VCaP (cell line): ENCODE data around the gene FABP7.

Source experiments
- H3K27ac ChIP-seq: fragments of 450-650 bp; 2 replicates; pipeline ENCODE4 v1.5.1; 2017
- TF ChIP-seq, protein P1 (sequence below): fragments of 450-650 bp; conservative IDR thresholded peaks from 2 replicates; pipeline ENCODE4 v1.5.1; 2017; ENCODE audit warnings: mild to moderate bottlenecking, moderate library complexity

The FABP7 gene

DNA sequence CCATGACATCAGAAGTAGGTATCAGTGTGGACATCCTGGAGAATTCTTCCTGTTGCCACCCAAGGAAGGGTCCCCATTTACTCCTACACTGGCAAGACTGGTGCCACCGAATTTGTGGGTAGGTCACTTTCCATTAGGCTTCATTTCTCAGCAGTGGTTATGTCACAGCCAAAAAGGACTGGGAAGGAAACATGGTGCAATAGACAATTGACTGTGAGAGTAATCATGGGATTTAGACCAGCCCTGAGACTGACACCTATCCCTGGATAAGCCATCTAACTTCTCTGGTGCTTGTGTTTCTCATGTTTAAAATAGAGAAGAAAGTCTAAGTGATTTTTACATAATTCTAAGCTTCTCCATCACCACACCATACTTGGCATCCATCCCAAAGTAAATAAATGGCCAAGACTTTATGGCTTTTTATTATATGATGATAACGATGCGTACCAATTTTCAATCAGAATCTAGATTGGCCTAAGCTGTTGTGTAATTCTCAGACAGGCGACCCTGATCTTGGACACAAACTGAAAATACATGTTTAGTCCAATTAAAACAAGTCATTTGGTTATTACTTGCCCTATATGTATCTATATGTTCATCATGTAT is 19.7 kb downstream of the FABP7 start:
- peak overlapping the region; percentile 62 for H3K27ac ChIP-seq
- TF ChIP-seq, protein P1, sequence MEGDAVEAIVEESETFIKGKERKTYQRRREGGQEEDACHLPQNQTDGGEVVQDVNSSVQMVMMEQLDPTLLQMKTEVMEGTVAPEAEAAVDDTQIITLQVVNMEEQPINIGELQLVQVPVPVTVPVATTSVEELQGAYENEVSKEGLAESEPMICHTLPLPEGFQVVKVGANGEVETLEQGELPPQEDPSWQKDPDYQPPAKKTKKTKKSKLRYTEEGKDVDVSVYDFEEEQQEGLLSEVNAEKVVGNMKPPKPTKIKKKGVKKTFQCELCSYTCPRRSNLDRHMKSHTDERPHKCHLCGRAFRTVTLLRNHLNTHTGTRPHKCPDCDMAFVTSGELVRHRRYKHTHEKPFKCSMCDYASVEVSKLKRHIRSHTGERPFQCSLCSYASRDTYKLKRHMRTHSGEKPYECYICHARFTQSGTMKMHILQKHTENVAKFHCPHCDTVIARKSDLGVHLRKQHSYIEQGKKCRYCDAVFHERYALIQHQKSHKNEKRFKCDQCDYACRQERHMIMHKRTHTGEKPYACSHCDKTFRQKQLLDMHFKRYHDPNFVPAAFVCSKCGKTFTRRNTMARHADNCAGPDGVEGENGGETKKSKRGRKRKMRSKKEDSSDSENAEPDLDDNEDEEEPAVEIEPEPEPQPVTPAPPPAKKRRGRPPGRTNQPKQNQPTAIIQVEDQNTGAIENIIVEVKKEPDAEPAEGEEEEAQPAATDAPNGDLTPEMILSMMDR = no peak

DNA sequence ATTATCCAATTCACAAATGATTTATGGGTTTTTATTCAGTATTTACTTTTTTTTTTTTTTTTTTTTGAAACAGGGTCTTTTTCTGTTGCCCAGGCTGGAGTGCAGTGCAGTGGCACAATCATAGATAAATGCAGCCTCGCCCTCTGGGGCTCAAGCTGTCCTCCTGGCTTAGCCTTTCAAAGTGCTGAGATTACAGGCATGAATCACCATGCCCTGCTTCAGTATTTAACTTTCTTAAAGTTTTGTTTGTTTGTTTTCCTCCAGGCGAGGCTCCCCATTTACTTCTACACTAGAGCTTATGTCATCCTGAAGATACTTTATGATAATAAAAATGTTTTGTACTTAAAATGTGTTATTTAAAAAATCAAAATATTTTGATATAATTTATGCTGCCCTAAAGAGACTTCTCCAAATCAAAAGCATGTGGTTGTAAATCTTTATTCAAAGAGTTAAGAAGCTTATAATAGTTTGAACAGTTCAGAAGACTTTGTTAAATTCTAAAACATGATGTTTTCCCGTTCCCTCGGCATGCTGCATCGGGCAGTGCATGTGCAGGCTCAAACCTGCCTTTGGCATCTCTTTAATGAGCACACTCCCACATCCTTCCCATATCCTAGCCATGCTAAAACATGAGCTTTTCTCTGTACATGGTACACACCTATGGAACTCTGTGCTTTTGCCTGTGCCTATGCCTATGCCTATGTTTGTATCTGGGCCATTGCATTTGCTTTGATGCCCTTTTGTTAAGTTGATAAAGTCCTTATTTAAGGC is 20.6 kb downstream of the FABP7 start:
- H3K27ac ChIP-seq = peak overlapping the region; percentile 62
- TF ChIP-seq, protein P1 = no peak

- TF ChIP-seq, protein P1 = no peak
- H3K27ac ChIP-seq = no peak overlapping the region
These were observed 21.4 kb downstream of the FABP7 start for GRCh38 chr6:122800906-122801305.

GRCh38 chr6:122801397-122801796 is 21.9 kb downstream of the FABP7 start:
- H3K27ac ChIP-seq = no peak overlapping the region
- TF ChIP-seq, protein P1 = no peak

DNA sequence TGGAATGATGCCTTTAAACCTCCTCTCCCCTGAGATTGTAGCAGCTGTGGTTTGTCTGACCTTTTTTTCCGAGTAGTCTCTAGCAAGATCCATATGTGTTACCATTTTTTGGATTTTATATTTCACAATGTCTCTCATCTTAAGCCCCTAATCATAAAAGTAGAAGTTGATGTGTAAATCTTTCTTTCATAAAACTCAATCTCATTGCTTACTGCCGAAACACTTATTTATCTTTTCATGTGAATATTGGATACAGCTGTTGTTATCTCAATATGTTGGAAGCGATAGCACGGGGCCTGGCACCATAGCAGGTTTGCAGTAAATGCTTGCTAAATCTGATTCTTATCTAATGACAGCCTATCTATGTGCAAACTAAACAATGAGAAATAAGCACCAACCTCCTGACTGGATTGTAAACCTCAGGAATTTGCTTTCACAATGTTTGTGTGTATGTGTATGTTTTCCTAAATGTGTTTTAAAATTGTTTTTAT is 23.7 kb downstream of the FABP7 start:
- H3K27ac ChIP-seq = peak overlapping the region; percentile 54
- TF ChIP-seq, protein P1 = no peak

GRCh38 chr6:122804962-122805485 is 25.5 kb downstream of the FABP7 start:
- no peak overlapping the region for H3K27ac ChIP-seq
- TF ChIP-seq, protein P1 = no peak

DNA sequence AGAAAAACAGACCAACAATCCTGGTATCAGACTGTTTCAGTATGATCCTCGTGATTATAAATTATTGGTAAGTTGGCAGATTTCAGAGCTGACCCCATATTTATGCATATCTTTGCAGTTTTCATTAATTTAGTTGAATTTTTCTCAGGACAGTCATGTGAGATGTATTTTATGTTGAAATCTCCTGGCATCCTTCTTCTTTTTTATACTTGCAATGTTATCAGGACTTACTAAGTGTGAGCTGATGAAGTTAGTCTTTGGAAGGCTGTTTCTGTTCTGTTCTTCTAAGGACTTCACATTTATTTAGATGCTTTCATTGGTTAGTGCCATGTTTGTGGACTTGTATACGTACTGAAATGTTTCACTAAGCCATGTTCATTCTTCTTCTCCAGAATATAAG is 26.8 kb downstream of the FABP7 start:
- TF ChIP-seq, protein P1 = no peak
- no peak overlapping the region for H3K27ac ChIP-seq
